Cerebellar nuclear complex (tissue), 1 donor: ENCODE results near the gene DLL4.
A peak's percentile ranks its signal among the peaks of the same experiment; 100 is the strongest.

Source experiments
- DNase-seq, 2 experiments: peaks; one replicate each; lab custom pipeline; 2025; lab: John Stamatoyannopoulos, UW

The DLL4 gene

GRCh38 chr15:40928821-40929659 is at the start of gene DLL4:
DLL4 (plus strand) TSS chr15:40929340; CDS start chr15:40929669, 329 bp downstream.
- no peak for DNase-seq

GRCh38 chr15:40879609-40880008 is 49.5 kb upstream of the DLL4 start:
- no peak for DNase-seq

- no peak for DNase-seq
Observed at GRCh38 chr15:40881351-40881750, 47.8 kb upstream of the DLL4 start.

- DNase-seq: no peak
Observed at GRCh38 chr15:40886586-40886985, 42.6 kb upstream of the DLL4 start.

- no peak for DNase-seq
Observed at GRCh38 chr15:40889112-40889511, 40.0 kb upstream of the DLL4 start.

- no peak for DNase-seq
Observed at GRCh38 chr15:40891138-40891537, 38.0 kb upstream of the DLL4 start.

- peak in 1 of 2 experiments; percentile 44 for DNase-seq
Observed at GRCh38 chr15:40891810-40892446, 37.2 kb upstream of the DLL4 start.

GRCh38 chr15:40892447-40893012 is 36.6 kb upstream of the DLL4 start:
- DNase-seq: no peak

- no peak for DNase-seq
Observed at GRCh38 chr15:40893019-40893670, 36.0 kb upstream of the DLL4 start.

GRCh38 chr15:40893733-40894680 is 35.1 kb upstream of the DLL4 start, which contains the start of gene VPS18:
VPS18 (plus strand) TSS chr15:40894450; CDS start chr15:40894769, 319 bp downstream.
- DNase-seq: peak; percentile 73 to 95

GRCh38 chr15:40894681-40895448 is 34.3 kb upstream of the DLL4 start:
- no peak for DNase-seq

- no peak for DNase-seq
Observed at GRCh38 chr15:40899536-40900207, 29.5 kb upstream of the DLL4 start.

GRCh38 chr15:40900256-40901052 is 28.7 kb upstream of the DLL4 start:
- peak in 1 of 2 experiments; percentile 43 for DNase-seq

GRCh38 chr15:40901053-40901443 is 28.1 kb upstream of the DLL4 start:
- DNase-seq: no peak

GRCh38 chr15:40902605-40903561 is 26.3 kb upstream of the DLL4 start:
- peak in 1 of 2 experiments; percentile 23 for DNase-seq

GRCh38 chr15:40904552-40905201 is 24.5 kb upstream of the DLL4 start:
- DNase-seq: no peak
